H1 (cell line): ENCODE data around the gene NLRC5. TPM values are rescaled to one million over a fixed set of nuclear protein-coding genes. Genes with fewer than 3 reads are reported as not detected.

Source experiments
- EGR1 ChIP-seq: IDR thresholded peaks from 2 replicates; pipeline ENCODE4 v1.6.1; 2011; ENCODE audit warnings: low read depth, low read length, borderline replicate concordance
- FOSL1 ChIP-seq: IDR thresholded peaks from 2 replicates; pipeline ENCODE4 v1.6.1; 2011; ENCODE audit warnings: mild to moderate bottlenecking, low read depth, low read length, moderate library complexity; ENCODE audit not compliant: insufficient read depth
- RNF2 ChIP-seq: fragments of 200-900, 300-1000 bp; sonication (generic); IDR thresholded peaks from 2 replicates; pipeline ENCODE4 v1.7.1; 2016; ENCODE audit warnings: borderline replicate concordance, low read depth, mild to moderate bottlenecking, antibody characterized with exemption, low read length; ENCODE audit not compliant: poor library complexity, severe bottlenecking; ENCODE audit errors: missing control alignments
- polyA plus RNA-seq, 7 experiments: library from polyadenylated mRNA; depleted of rRNA in 3 of 7; stranded (reverse) in 5 of 7; unstranded in 2 of 7; fragments of >200 nt in 5 of 7; fragments of 200-250 nt in 2 of 7; gene quantifications; 1 replicate in 5 of 7; 2 replicates in 1 of 7; 4 replicates in 1 of 7; pipeline versions ENCODE4 v1.2.1 to v1.2.3, GENCODE V29; 2011 to 2013; ENCODE audit warnings: missing spikeins in 2 of 7, mixed read lengths in 2 of 7
- total RNA-seq: library from RNA; stranded (reverse); fragmentation: NEBNext Ultra II Directional; extraction: Animal tissue kit (Norgen Biotek cat#: 25700); gene quantifications from 2 replicates; pipeline ENCODE4 v1.2.1, GENCODE V29; 2021

The NLRC5 gene
- total and polyA plus RNA-seq, 2 of the 8 experiments (the other 6 are each of a cell fraction or from before 2014, with no cell fraction given): 2.2 to 3.2 TPM

- TF ChIP-seq RNF2 (no peak), FOSL1 (no peak), EGR1 (no peak)
Observed at GRCh38 chr16:57071831-57072582, 82.7 kb downstream of the NLRC5 start (continued).
